Astrocyte of the cerebellum (primary cell): ENCODE results near the gene PALLD.

Experiments
- DNase-seq: peaks from one replicate; pipeline ENCODE4 v3.0.0-alpha.2; 2011; ENCODE audit warnings: low read depth
- H3K4me3 ChIP-seq: 2 replicates; pipeline ENCODE4 v1.5.1; 2011; ENCODE audit warnings: mild to moderate bottlenecking, low read depth, low read length, moderate library complexity
- CTCF ChIP-seq: IDR thresholded peaks from 2 replicates; pipeline ENCODE4 v1.5.1; 2012; ENCODE audit warnings: low read length, low read depth, moderate library complexity, mild to moderate bottlenecking; ENCODE audit errors: missing control alignments
- in situ Hi-C: cut with HindIII; loops from 2 replicates; pipeline ENCODE4 v1.10.0; 2017; ENCODE audit warnings: low sequenced_read_pairs

The PALLD gene

GRCh38 chr4:168811786-168812651, 315.2 kb downstream of the PALLD start:
- no peak for DNase-seq
- H3K4me3 ChIP-seq: no peak overlapping the region
- in situ Hi-C loops: no loop called here
- no peak for TF ChIP-seq CTCF

GRCh38 chr4:168812806-168813205, 316.0 kb downstream of the PALLD start:
- in situ Hi-C loops: no loop called here
- H3K4me3 ChIP-seq: no peak overlapping the region
- TF ChIP-seq CTCF: no peak
- no peak for DNase-seq

GRCh38 chr4:168813890-168814289, 317.0 kb downstream of the PALLD start:
- TF ChIP-seq CTCF: no peak
- in situ Hi-C loops: no loop called here
- DNase-seq: no peak
- no peak overlapping the region for H3K4me3 ChIP-seq

GRCh38 chr4:168815379-168816345, 318.8 kb downstream of the PALLD start:
- in situ Hi-C loops: no loop called here
- no peak overlapping the region for H3K4me3 ChIP-seq
- no peak for TF ChIP-seq CTCF
- peak; percentile 81 for DNase-seq

- DNase-seq: no peak
Observed at GRCh38 chr4:168817370-168817769, 320.5 kb downstream of the PALLD start.

More at GRCh38 chr4:168817370-168817769, 320.5 kb downstream of the PALLD start:
- in situ Hi-C loops: no loop called here
- no peak overlapping the region for H3K4me3 ChIP-seq
- TF ChIP-seq CTCF: no peak
